Naive thymus-derived CD4-positive, alpha-beta T cell (primary cell): Measurements from ENCODE around the gene PKNOX2. TPM values are rescaled to one million over a fixed set of nuclear protein-coding genes. Genes with fewer than 3 reads are reported as not detected.

Experiments
- ATAC-seq: fragments of 150-1000 bp; cut with Tn5 transposase; 2 replicates; pipeline ENCODE4 v1.10.0; 2021; ENCODE audit warnings: mild to moderate bottlenecking, moderate library complexity
- CTCF ChIA-PET: fragments of 350-600 bp; sonication (Branson Sonifier 250); formaldehyde crosslinking; loops from one replicate; lab custom pipeline; 2021; ENCODE audit warnings: antibody characterized with exemption; lab: Charles Lee
- POLR2A ChIA-PET: fragments of 350-600 bp; sonication (Branson Sonifier 250); formaldehyde crosslinking; loops from one replicate; lab custom pipeline; 2021; ENCODE audit warnings: antibody characterized with exemption, inconsistent platforms; lab: Charles Lee
- DNase-seq, 9 donors: peaks; one replicate each; pipeline versions ENCODE4 v3.0.0 to v3.0.0-alpha.2; 2020 to 2022; ENCODE audit warnings: mixed read lengths in 1 of 9
- H3K27ac ChIP-seq: one replicate; pipeline ENCODE4 v1.7.0; 2013; ENCODE audit warnings: mild to moderate bottlenecking, low read depth, low read length, moderate library complexity
- H3K27me3 ChIP-seq, 2 donors: one replicate each; pipeline ENCODE4 v1.7.0; 2013; ENCODE audit warnings: low read length in 2 of 2, mild to moderate bottlenecking in 2 of 2, moderate library complexity in 2 of 2; ENCODE audit not compliant: control insufficient read depth in 2 of 2, insufficient read depth in 2 of 2
- H3K36me3 ChIP-seq, 3 experiments: 1 replicate in 2 of 3; 2 replicates in 1 of 3; pipeline ENCODE4 v1.7.0; 2013; ENCODE audit warnings: low read length in 3 of 3, mild to moderate bottlenecking in 3 of 3, moderate library complexity in 1 of 3; ENCODE audit not compliant: insufficient read depth in 3 of 3, control insufficient read depth in 2 of 3
- H3K4me1 ChIP-seq, 2 donors: one replicate each; pipeline ENCODE4 v1.7.0; 2013; ENCODE audit warnings: low read length in 2 of 2, mild to moderate bottlenecking in 2 of 2, moderate library complexity in 1 of 2; ENCODE audit not compliant: control insufficient read depth in 2 of 2, insufficient read depth in 2 of 2
- H3K4me3 ChIP-seq: 2 replicates; pipeline ENCODE4 v1.7.0; 2013; ENCODE audit warnings: mild to moderate bottlenecking, low read length
- H3K9me3 ChIP-seq, 3 experiments: 1 replicate in 2 of 3; 2 replicates in 1 of 3; pipeline ENCODE4 v1.7.0; 2013; ENCODE audit warnings: low read length in 3 of 3; ENCODE audit not compliant: control insufficient read depth in 2 of 3
- H3K27ac Mint-ChIP-seq, 9 donors: one replicate each; pipeline ENCODE4 v1.8.0; 2020 to 2022; ENCODE audit warnings: mixed read lengths in 9 of 9, mild to moderate bottlenecking in 8 of 9, moderate library complexity in 5 of 9, inconsistent platforms in 2 of 9
- H3K27me3 Mint-ChIP-seq, 5 donors: one replicate each; pipeline ENCODE4 v1.8.0; 2021 to 2022; ENCODE audit warnings: mixed read lengths in 5 of 5, mild to moderate bottlenecking in 1 of 5
- H3K36me3 Mint-ChIP-seq, 5 donors: one replicate each; pipeline ENCODE4 v1.8.0; 2020 to 2022; ENCODE audit warnings: mixed read lengths in 5 of 5, mild to moderate bottlenecking in 3 of 5, inconsistent platforms in 1 of 5
- H3K4me1 Mint-ChIP-seq, 7 donors: one replicate each; pipeline ENCODE4 v1.8.0; 2020 to 2022; ENCODE audit warnings: mixed read lengths in 7 of 7, mild to moderate bottlenecking in 3 of 7, inconsistent platforms in 1 of 7
- H3K4me3 Mint-ChIP-seq, 10 donors: one replicate each; pipeline ENCODE4 v1.8.0; 2020 to 2022; ENCODE audit warnings: mild to moderate bottlenecking in 10 of 10, mixed read lengths in 10 of 10, moderate library complexity in 6 of 10, inconsistent platforms in 2 of 10
- H3K9me3 Mint-ChIP-seq, 11 donors: one replicate each; pipeline ENCODE4 v1.8.0; 2020 to 2022; ENCODE audit warnings: mixed read lengths in 11 of 11, mild to moderate bottlenecking in 4 of 11, inconsistent platforms in 1 of 11, moderate library complexity in 1 of 11
- intact Hi-C, 2 donors: fragments of 100-400 bp; cut with micrococcal nuclease; formaldehyde crosslinking; loops; one replicate each; pipeline ENCODE4 v1.15.1; 2023
- polyA plus RNA-seq, 2 donors: library from polyadenylated mRNA; unstranded; fragments of 300-500 nt; fragmentation: Illumina TruSeq; gene quantifications; one replicate each; pipeline ENCODE4 v1.2.3, GENCODE V29; 2021
- total RNA-seq, 6 experiments: library from RNA in 5 of 6; stranded (reverse) in 5 of 6; gene quantifications; 1 replicate in 5 of 6; 2 replicates in 1 of 6; pipeline ENCODE4 v1.2.3 and lab custom pipeline; 2021 to 2026

The PKNOX2 gene
- total and polyA plus RNA-seq, 7 experiments from 2014 or later = not detected

- DNase-seq (no peak), ATAC-seq (no peak)
- H3K27me3 ChIP-seq = no peaks in the 10 kb centered on the region
- H3K4me1 ChIP-seq = no peaks in the 10 kb centered on the region
- no peaks in the 10 kb centered on the region for H3K36me3 Mint-ChIP-seq
- H3K9me3 Mint-ChIP-seq = no peaks in the 10 kb centered on the region
- H3K9me3 ChIP-seq = no peaks in the 10 kb centered on the region
- H3K4me3 Mint-ChIP-seq = no peak overlapping the region
- H3K4me1 Mint-ChIP-seq = no peaks in the 10 kb centered on the region
- H3K27ac Mint-ChIP-seq = no peak overlapping the region
- H3K4me3 ChIP-seq = no peak overlapping the region
- no peaks in the 10 kb centered on the region for H3K36me3 ChIP-seq
- H3K27me3 Mint-ChIP-seq = peaks cover 5 to 23% (median 12%) of the 10 kb centered on the region in 5 donors
- no peak overlapping the region for H3K27ac ChIP-seq
- POLR2A ChIA-PET = no interaction called here
- CTCF ChIA-PET = no interaction called here
- intact Hi-C loops = no loop called here
Observed at GRCh38 chr11:125412509-125412908, 248.0 kb downstream of the PKNOX2 start.

- Mint-ChIP-seq H3K9me3 (no peaks in the 10 kb centered on the region), H3K4me3 (no peak overlapping the region), H3K27me3 (peaks cover 2 to 22% (median 12%) of the 10 kb centered on the region in 5 donors), H3K27ac (no peak overlapping the region), H3K4me1 (no peaks in the 10 kb centered on the region), H3K36me3 (no peaks in the 10 kb centered on the region)
- Histone ChIP-seq H3K4me1 (no peaks in the 10 kb centered on the region), H3K4me3 (no peak overlapping the region), H3K27me3 (no peaks in the 10 kb centered on the region), H3K9me3 (no peaks in the 10 kb centered on the region), H3K27ac (no peak overlapping the region), H3K36me3 (no peaks in the 10 kb centered on the region)
- CTCF ChIA-PET = interaction anchor here (1.1 kb wide), 1 partner anchor 10 kb away, joined by 5 read pairs; no protein-coding TSS in a partner anchor
- intact Hi-C loops = no loop called here
- POLR2A ChIA-PET = no interaction called here
- no peak for DNase-seq
- no peak for ATAC-seq
Observed at GRCh38 chr11:125413226-125413625, 248.7 kb downstream of the PKNOX2 start.

DNA sequence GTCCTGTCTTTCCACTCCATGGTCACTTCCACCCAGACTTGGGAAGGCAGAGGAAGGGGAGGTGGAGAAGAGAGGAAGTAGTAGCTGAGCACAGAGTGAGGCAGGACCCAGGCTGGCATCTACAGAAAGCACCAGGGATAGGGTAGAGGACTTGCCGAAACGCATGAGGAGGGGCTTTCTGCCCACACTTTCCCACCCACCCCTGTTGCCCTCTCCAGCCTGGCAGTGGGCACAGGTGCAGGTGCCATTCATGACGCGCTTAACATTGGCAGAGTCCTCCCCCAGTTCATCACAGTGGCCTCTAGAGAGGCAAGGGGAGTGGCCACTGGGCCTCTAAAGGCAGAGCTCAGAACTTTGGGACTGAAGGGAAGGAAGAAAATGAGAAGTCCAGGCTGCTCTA lies 249.6 kb downstream of the PKNOX2 start:
- Histone ChIP-seq H3K27me3 (no peaks in the 10 kb centered on the region), H3K4me1 (no peaks in the 10 kb centered on the region), H3K27ac (no peak overlapping the region), H3K4me3 (no peak overlapping the region), H3K36me3 (no peaks in the 10 kb centered on the region), H3K9me3 (no peaks in the 10 kb centered on the region)
- no peaks in the 10 kb centered on the region for H3K36me3 Mint-ChIP-seq
- intact Hi-C loops = no loop called here
- no peak overlapping the region for H3K4me3 Mint-ChIP-seq
- ChIA-PET CTCF (interaction anchor here (1.1 kb wide), 1 partner anchor 11 kb away, joined by 5 read pairs; no protein-coding TSS in a partner anchor), POLR2A (no interaction called here)
- ATAC-seq (no peak), DNase-seq (no peak)
- no peaks in the 10 kb centered on the region for H3K9me3 Mint-ChIP-seq
- H3K27me3 Mint-ChIP-seq = peaks cover 2 to 18% (median 12%) of the 10 kb centered on the region in 5 donors
- no peaks in the 10 kb centered on the region for H3K4me1 Mint-ChIP-seq
- H3K27ac Mint-ChIP-seq = no peak overlapping the region

DNA sequence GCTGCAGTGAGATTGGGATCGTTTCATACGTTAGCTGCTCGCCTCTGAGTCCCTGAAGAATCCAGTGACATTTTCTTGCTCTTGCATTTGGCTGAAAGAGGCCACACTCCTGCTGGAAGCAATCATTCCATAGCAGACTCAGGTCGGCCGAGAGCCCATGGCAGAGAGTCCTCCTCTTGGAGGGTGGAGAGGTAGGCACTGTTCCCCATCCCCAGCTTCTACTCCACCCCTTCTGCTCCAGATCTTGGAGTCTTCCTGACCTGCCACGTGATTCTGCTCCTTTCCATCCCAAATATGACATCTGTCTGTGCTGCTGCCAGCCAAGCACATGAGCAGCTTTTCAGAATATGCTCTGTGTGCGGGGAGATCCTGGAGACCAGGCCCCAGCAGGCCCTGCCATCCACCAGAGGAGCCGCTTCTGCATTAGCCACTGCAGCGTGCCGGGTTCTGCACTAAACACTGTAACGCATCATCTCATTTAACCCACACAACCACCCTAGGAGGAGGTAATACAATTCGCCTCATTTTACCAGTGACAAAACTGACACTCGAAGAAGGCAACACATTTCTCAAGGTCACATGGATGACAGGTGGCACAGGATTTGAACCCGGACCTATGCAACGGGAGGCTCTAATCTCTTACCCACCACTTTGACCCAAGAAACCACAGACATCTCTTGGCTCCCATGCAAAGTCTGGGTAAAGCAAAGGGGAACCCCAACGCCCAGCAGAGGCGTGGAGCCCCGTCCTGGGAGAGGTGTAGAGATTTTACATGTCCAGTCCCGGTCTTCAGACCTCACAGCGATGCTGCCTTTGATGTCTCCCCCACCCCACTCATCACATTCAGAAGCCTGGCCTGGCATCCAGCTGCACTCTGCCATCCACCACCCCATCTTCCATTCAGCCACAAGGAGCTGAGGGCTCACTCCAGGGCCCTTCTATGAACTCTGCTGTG lies 252.7 kb downstream of the PKNOX2 start:
- peak overlapping the region in 1 of 9 donors; percentile 3 for H3K27ac Mint-ChIP-seq
- CTCF ChIA-PET = no interaction called here

DNA sequence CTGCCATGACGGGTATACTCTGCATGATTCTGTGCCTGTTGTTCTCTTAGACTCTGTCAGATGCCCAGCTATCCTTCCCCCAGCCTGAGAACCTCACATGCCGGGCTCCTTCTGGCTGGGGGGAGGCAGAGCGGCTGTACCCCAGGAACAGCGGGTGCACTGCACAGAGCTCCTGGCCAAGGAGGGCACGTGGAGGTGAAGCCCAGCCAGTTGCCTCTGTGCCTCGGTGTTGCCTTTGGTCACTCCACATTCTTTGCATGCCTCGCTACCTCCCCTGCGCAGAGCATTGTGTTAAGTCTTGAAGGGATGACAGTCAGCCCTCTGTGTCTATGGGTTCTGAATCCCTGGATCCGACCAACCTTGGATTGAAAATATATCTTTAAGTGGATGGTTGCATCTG lies 253.8 kb downstream of the PKNOX2 start:
- H3K4me1 Mint-ChIP-seq = peaks cover 0 to 4% (median 0%) of the 10 kb centered on the region in 7 donors
- ChIA-PET CTCF (no interaction called here), POLR2A (no interaction called here)
- H3K4me1 ChIP-seq = no peaks in the 10 kb centered on the region
- H3K27me3 ChIP-seq = no peaks in the 10 kb centered on the region
- intact Hi-C loops = no loop called here
- H3K9me3 ChIP-seq = no peaks in the 10 kb centered on the region
- peaks cover 0 to 14% (median 3%) of the 10 kb centered on the region in 5 donors for H3K27me3 Mint-ChIP-seq
- no peak overlapping the region for H3K27ac ChIP-seq
- ATAC-seq (no peak), DNase-seq (no peak)
- H3K9me3 Mint-ChIP-seq = no peaks in the 10 kb centered on the region
- no peak overlapping the region for H3K27ac Mint-ChIP-seq
- no peaks in the 10 kb centered on the region for H3K36me3 ChIP-seq
- no peak overlapping the region for H3K4me3 ChIP-seq
- H3K36me3 Mint-ChIP-seq = no peaks in the 10 kb centered on the region
- H3K4me3 Mint-ChIP-seq = no peak overlapping the region

More for the DNA sequence above, 252.7 kb downstream of the PKNOX2 start:
- no peaks in the 10 kb centered on the region for H3K36me3 ChIP-seq
- ATAC-seq (no peak), DNase-seq (no peak)
- H3K9me3 ChIP-seq = no peaks in the 10 kb centered on the region
- POLR2A ChIA-PET = no interaction called here
- H3K4me1 Mint-ChIP-seq = no peaks in the 10 kb centered on the region
- H3K27me3 ChIP-seq = no peaks in the 10 kb centered on the region
- H3K4me3 Mint-ChIP-seq = no peak overlapping the region
- no peaks in the 10 kb centered on the region for H3K9me3 Mint-ChIP-seq
- no peaks in the 10 kb centered on the region for H3K36me3 Mint-ChIP-seq
- no peaks in the 10 kb centered on the region for H3K4me1 ChIP-seq
- no peak overlapping the region for H3K4me3 ChIP-seq
- H3K27me3 Mint-ChIP-seq = peaks cover 2 to 17% (median 6%) of the 10 kb centered on the region in 5 donors
- intact Hi-C loops = no loop called here
- H3K27ac ChIP-seq = no peak overlapping the region

DNA sequence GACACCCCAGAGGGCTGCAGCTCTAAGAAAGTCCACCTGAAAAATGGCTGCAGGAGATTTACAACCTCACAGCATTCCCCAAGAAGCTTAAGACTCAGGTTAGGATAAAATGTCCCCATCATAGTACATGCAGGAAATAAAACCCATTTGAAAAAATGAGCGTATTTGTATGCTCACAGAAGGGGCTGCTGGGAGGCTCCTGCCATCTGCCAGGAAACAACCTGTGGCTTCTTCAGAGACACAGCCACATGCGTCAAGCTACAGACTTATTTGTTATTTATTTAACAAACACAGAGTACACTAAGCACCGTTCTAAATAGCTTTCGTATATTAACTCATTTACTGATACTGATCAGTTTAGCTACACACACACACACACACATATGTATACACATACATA lies 258.1 kb downstream of the PKNOX2 start:
- Mint-ChIP-seq H3K9me3 (no peaks in the 10 kb centered on the region), H3K36me3 (no peaks in the 10 kb centered on the region), H3K4me1 (peaks cover 0 to 5% (median 0%) of the 10 kb centered on the region in 7 donors), H3K4me3 (no peak overlapping the region), H3K27ac (no peak overlapping the region), H3K27me3 (peaks cover 0 to 22% (median 6%) of the 10 kb centered on the region in 5 donors)
- intact Hi-C loops = loop anchor here in 1 of 2 donors (2.0 kb wide), 1 partner anchor 452 kb away; no protein-coding TSS in a partner anchor
- Histone ChIP-seq H3K9me3 (no peaks in the 10 kb centered on the region), H3K27me3 (no peaks in the 10 kb centered on the region), H3K27ac (no peak overlapping the region), H3K36me3 (no peaks in the 10 kb centered on the region), H3K4me3 (no peak overlapping the region), H3K4me1 (no peaks in the 10 kb centered on the region)
- ATAC-seq (no peak), DNase-seq (no peak)
- CTCF ChIA-PET = no interaction called here
- POLR2A ChIA-PET = no interaction called here
